GM18868 (cell line): Measurements from ENCODE around the gene ERGIC1.
"Not testable (repeated sequence)": the region's sequence is repeated elsewhere in the genome, so short reads cannot be mapped to it uniquely, and the experiment has no call there.

Source experiments
- ATAC-seq: cut with Tn5 transposase; IDR thresholded peaks from one replicate; pipeline ENCODE4 v1.9.1; 2021; ENCODE audit warnings: mild to moderate bottlenecking, moderate library complexity; ENCODE audit not compliant: unreplicated experiment

The ERGIC1 gene, protein sequence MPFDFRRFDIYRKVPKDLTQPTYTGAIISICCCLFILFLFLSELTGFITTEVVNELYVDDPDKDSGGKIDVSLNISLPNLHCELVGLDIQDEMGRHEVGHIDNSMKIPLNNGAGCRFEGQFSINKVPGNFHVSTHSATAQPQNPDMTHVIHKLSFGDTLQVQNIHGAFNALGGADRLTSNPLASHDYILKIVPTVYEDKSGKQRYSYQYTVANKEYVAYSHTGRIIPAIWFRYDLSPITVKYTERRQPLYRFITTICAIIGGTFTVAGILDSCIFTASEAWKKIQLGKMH

DNA sequence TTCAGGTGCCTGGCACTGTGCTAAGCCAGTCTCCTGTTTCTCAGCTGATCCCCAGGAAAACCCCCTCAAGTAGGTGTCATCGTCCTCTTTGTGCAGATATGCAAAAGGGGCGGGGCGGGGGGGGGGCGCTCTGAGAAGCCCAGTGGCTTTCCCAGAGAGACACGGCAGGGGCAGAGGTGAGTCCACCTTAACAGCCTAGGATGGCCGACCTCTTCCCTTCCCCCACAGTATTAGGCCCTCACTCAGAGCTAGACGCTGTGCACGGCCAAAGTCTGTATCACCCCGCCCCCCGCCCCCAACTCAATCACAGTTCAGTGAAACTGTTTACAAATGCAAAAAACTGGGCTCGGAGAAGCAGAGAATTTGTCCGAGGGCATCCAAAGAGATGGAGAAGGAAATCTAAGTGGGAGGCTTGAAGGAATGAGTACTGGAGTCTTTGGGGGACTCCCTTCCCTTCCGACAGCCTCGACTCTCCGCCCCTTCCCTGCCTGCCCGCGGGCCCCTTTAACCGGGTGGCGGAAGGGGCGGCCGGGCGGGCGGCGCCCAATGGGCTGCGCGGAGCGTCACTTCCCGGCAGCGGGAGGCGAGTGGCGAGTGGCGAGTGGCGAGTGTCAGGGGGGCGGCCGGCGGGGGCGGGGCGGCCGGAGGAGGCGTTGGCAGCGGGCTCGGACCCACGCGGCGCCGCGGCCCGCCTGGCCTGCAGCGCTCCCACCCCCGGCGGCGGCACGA, at the start of gene ERGIC1:
TSS of gene ERGIC1 (plus strand) at position 566 of the 729 bp plus-strand sequence. CDS start at position 729, 163 bp downstream.
- ATAC-seq, result peak; percentile 78

- no peak for ATAC-seq
These were observed 48.5 kb upstream of the ERGIC1 start for GRCh38 chr5:172785429-172786088.

DNA sequence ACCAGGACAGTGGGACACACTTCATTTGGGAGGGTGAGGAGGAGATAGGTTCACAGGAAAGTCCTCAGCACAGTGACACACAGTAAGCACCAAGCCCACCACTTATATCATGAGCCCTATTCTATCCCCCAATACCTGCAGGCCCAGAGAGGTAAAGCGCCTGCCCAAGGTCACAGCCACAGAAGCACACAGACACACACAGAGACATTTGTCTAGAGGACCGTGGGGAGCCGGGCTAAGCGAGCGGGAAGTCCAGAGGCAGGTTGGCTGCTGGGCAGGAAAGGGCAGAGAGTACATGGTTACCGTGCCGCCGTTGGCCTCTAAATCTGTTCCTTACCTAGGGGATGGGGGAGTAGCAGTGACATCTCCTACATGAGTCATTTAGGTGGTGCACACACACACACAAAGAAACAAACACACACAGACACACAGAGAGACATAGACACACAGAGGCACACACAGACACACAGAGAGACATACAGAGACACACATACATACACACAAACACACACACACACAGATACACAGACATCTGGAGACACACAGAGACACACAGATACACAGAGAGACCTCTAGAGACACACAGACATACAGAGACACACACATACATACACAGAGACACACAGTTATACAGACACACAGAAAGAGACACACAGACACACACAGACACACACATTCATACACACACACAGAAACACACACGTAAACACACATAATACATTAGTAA, 47.2 kb upstream of the ERGIC1 start:
- ATAC-seq, result no peak

GRCh38 chr5:172787538-172787937, 46.5 kb upstream of the ERGIC1 start:
- not testable (repeated sequence) for ATAC-seq

- ATAC-seq, result no peak
These were observed 45.0 kb upstream of the ERGIC1 start for GRCh38 chr5:172788771-172789686.

DNA sequence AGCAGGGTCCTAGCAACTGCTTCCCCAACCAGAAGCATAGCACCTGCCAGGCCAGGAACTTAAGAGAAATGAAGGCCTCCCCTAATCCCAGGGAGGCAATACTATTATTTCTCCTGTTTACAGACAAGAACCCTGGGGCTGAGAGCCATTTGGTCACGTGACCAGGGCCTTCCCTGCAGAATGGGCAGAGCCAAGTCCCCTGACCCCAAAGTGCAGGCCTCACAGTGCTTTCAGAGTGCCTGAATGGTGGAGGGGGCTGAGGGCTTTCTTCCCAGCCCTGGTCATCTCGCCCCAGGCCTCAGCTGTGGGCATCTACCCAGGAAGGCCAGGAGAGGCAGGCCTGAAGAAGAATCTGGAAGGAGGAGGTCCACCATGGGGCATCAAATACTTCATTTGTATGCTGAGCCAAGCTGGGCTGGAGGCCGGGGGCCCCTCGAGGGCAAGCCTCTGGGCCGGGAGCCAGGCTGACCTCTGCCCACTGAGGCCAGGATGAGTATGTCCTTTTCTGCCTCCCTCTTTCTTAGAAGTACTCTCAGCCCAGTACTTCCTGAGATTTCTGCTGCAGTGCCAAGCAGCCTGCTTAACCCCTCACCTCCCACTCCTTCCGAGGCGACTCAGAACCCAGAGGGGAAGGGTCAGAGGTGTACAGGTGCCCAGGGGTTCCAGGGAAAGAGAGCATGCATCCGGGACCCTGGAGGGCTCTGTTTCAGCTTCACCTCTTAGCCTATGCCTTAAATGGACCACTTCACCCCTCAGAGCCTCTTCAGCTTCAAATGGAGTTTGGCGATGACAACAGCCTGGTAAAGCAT, 44.2 kb upstream of the ERGIC1 start:
- no peak for ATAC-seq

DNA sequence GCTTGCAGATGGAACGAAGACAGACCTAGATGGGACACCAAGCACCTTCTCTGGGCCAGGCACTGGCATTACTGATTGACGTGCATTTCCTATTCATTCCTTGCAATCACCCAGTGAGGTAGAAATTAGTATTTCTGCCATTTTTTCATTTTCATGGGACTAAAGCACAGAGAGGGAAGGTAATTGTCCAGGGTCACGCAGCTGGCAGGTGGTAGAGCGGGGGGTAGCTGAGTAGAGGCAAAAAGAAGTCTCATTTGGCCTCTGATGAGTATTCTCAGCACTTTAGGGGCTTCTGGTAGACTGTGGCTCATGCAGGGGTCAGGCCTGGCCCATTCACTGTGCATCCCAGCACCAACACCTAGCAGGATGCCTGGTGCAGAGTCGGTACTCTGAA, 43.6 kb upstream of the ERGIC1 start:
- ATAC-seq, result no peak

DNA sequence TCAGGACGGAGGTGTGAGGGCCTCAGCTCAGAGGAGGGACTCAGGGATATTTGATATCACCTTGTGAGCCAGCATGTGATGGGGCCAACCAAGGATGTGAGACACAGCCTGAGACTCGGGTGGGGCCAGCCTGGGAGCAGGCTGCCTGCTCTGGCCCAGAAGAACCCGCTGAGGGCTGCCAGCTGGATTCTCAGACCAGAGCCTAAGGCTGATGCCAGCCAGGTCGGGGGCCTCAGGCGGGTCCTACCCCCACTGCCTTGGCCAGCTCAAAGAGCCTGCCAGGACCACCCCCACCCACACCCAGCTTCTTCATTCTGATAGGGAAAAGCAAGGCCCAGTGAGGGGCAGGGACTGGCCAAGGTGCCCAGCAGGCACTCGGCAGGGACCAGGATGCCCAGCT, 42.8 kb upstream of the ERGIC1 start:
- no peak for ATAC-seq

GRCh38 chr5:172791726-172792445, 42.2 kb upstream of the ERGIC1 start:
- no peak for ATAC-seq

DNA sequence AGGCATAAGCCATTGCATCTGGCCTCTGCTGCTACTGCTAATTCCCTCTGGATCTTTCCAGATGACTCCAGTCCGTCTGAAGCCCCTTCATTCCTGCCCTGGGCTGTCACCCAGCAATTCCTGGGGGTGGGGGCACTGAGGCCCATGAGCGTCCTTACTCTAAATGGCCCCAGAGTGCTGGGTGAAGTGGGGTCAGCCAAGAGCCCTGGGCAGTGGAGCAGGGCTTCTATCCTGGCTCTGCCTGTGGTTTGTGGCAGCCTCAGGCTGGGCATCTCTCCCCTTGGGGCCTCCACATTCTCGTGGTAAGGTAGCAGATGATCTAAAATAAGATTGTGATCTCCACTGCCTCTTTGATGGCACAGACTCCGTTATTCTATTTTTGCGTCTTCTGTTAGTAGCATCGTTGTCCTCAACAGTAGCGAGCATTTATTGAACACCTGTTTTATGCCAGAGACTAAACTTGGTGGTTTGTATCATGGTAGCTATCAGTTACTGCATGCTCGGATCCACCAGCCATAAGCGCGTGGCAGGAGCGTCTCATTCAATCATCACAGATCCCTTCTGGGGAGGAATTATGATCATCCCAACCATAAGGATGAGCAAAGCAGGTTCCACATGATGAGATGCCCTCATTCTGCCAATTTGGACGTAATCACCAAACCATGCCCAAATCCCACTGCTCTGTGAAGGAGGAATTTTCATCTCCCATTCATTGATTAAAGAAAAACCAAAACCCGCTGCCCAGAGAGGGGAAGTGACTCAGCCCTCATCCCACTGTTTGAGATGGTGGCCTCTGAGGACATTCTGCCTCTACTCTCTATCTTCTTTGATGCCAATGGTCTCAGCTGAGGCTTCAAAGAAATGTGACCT, 41.1 kb upstream of the ERGIC1 start:
- ATAC-seq, result no peak

GRCh38 chr5:172793577-172794488, 40.2 kb upstream of the ERGIC1 start:
- peak; percentile 59 for ATAC-seq

GRCh38 chr5:172795318-172795977, 38.6 kb upstream of the ERGIC1 start:
- no peak for ATAC-seq

DNA sequence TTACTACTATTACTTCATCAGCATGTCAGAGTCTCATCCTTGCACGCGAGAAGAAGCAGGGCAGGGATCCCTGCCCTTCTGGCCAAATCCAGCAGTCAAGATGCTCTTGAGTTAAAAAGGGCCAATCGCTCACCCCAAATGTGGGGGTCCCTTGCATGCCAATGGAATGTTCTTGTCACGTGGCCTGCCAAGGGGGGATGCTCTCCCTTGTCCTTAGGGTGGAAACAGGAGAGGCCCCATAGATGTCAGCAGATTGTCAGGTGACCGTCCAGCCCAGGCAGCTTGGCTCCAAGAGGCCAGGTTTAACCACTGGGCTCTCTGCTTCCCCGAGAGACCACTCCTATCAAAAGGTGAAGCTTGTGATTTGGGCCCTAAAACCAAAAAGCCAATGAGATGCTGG, 37.7 kb upstream of the ERGIC1 start:
- ATAC-seq, result no peak

DNA sequence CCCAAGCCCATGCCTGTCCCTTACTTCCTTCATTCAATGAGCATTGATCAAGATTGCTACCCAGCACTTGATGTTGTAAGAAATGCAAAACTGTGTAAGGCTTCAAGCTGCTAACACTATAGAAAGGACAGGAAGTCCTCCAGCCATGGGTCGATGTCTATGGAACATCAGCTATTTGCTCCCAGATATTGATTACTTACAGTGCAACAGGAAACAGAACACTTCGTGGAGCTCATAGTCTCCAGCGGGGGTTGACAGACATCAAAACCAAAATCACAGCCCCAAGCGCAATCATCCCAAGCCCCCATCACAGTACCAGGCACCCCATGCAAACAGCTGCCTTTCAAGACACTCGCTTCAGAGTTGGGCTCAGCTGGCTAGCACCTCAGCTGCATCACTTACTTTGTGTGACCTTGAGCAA, 36.3 kb upstream of the ERGIC1 start:
- ATAC-seq, result no peak

DNA sequence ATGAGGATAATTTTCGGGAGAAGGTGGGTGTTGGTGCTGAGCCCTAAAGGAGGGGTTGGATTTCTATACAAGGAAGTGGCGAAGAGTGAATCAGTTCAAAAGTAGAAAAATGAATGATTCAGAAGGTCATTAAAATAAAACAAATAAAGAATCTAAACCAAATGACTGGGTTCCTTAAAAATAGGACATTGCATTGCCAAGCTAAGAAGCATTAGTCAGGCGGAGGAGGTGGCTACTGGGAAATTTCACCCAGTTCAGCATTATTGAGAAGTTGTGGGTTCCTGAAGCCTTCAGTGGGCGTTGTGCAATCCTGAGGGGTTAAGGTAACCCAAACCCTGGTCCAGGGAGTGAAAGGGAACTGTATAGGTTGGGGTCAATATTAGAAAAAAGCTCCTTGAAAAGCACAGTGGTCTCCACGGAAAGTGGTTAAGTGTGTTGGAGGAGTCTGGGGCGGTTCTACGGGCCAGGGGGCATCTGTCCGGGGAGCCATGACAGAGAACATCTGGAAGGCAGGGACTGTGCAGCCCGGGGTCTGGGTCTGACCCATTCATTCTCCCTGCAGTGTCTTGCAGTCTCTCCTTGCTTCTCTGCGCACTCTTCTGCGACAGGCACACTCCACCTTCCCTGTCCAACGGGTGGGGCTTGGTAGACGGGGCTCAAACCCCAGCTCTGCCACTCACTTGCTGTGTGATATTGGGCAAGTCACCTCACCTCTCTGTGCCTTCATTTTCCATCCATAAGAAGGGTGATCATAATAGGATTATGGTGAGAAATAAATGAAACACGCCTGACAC, 35.4 kb upstream of the ERGIC1 start:
- ATAC-seq, result no peak
